Fibroblast of skin of right quadriceps (primary cell): Measurements from ENCODE around the gene SLC35F3.
"Not testable (repeated sequence)": the region's sequence is repeated elsewhere in the genome, so short reads cannot be mapped to it uniquely, and the experiment has no call there.

Experiments
- DNase-seq: peaks from one replicate; pipeline ENCODE4 v3.0.0-alpha.2; 2013

The SLC35F3 gene

GRCh38 chr1:234231061-234231892, 326.8 kb downstream of the SLC35F3 start:
- DNase-seq: no peak

DNA sequence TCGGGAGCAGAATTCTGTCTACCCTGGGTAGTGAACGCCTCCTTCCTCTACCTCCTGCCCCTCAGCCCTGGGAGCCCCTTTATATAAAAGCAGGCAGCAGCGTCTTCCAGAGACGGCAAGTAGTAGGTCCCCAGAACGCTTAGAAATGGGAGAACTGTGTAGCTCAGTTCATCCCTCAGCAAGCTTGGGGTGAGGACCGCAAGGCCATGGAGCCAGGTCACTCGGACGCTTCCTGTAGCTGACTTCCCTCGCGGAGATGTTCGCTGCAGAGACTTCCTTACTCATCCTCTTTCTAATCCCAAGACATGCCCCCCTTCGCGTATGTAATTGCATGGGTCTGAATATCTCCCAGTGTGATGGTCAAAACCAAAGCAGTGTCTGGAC, 327.4 kb downstream of the SLC35F3 start:
- no peak for DNase-seq

DNA sequence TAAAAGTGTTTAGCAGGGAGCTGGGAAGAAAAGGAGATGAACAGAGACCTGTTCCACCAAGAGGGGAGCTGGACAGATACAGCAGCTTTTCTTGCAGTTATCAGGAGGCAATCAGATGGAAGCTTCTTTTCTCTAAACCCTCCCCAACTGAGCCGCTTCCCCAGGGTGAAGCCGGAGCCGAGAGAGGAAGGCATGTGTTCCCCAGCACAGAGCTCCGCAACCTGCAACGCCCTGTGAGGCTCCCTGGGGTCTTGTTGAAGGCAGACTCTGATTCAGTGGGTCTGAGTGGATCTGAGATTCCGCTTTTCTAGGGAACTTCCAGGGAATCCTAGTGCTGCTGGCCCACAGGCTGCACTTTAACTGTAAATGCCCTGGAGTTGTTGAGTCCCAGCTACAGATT, 329.7 kb downstream of the SLC35F3 start:
- no peak for DNase-seq

DNA sequence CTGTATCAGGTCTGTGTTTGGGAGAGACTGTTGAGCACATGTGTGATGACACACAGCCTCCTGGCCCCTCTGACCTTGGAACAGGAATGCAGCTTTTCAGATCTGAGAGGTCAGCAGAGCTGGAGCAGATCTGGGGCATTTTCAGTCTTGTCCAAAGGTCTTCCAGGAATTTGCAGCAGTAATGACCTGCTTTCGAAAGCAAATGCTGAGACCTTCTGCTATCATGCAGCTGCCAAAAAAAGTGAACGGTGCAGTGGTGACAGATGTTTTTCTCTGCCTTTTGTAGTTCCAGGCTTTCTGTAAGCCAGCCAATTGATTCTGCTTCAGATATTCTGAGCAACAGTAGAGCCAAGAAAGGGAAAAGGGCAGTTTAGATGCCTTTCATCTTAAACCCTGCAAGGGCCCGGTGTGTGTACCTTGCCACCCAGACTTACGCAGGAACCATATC, 331.0 kb downstream of the SLC35F3 start:
- no peak for DNase-seq

GRCh38 chr1:234237393-234237792, 332.9 kb downstream of the SLC35F3 start:
- DNase-seq: no peak

DNA sequence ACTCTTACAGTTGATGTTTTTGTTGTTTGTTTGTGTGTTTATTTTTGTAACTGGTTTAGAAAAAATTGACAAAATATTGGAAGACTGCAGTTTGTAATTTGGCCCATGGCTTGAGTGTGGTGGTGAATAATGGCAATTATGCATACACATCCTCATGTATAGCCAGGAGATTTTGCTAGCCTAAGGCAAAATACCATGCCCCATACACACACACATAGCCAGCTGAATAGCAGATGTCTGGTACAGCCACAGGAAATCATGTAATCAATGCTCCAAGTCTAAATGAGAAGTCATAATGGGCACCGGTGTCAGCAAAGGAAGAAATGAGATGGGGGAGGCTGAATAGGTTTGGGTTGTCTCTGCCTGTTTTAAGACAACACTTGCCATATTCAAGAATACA, 333.6 kb downstream of the SLC35F3 start:
- no peak for DNase-seq

- no peak for DNase-seq
These were observed 335.0 kb downstream of the SLC35F3 start for GRCh38 chr1:234239515-234239914.

DNA sequence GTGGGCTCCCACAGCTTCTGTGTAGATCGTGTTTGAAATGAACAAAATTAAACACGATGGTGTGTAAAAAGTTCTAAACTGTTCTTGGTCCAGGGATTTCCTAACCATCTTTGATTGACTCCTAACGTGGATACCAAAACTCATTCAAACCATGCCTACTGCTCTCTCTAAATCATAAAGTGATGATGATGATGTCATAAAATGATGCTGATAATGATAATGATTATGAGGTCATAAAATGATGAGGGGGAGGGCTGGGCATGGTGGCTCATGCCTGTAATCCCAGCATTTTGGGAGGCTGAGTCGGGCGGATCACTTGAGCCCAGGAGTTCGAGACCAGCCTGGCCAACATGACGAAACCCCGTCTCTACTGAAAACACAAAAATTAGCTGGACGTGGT, 335.5 kb downstream of the SLC35F3 start:
- no peak for DNase-seq

DNA sequence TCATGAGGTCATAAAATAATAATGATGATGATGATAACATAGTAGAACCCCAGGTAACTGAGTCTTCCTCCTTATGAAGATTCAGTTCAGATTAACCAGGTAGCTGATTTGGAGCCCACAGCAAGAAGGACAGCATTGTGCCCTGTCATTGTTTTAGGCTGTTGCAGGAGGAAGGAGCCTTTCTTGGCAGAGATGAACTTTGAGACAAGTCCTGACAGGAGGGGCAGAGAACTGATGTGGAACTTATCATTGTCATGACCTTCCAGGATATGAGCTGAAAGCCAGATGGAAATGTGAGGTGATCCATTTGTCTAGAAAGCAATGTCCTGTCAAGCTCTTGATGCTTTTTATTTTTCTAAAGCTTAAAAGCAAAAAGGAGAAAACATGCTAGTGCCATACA, 336.2 kb downstream of the SLC35F3 start:
- DNase-seq: no peak

DNA sequence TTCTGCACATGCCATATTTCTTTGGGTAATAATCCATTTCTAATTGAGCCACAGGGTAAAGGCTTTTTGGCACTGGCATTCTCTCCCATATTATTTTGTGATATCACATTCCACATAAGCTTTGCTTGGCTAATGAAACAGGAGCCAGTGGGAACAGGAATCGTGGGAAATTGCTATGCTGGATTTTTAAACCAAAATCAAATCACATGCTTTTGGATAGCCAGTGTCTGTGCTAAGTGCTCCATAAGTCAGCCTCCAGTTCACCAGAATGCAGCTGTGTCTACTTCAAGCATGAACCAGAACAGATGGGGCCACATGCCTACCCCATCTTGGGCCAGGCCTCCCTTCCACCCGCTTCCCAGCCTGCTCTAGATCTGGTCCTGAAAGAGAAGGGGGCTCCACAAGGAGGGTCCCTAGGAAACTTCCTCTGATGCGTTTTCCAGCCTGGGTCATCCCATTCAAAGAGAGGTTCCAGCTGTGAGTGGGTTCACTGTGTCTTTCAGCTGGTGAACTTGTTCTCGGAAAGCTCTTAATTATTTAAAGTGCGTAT, 337.5 kb downstream of the SLC35F3 start:
- DNase-seq: no peak

DNA sequence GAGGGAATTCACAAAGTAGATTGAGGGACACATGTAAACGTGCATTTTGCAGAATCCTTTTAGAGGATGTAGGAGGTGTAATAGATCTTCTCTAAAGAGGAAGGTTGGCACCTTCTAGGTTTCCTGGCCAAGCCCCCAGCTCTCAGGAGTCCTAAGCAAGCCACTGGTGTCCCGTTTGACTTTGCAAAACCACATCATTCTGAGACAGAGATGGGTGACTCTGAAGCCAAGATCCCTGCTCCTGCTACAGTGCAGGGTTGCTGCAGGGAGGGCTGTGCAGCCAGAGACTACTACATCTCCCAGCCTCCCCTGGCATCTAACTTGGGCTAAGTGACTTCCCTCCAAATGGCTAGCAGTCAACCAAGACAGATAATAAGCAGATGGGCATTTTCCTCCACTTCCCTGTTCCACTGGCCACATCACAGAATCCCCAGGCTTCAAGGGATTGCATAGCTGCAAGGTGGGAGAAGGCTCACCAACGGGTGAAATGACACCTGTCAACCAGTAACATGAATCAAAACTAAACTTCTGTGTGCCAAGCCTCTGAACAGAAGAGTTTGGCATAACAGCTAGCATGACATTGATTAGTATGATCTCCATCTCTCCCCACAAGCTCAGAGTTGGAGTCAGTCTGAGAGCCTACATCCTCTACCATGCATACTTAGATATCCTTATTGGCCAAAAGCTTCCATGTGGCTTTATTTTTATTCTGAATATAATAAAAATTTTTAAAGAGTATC, 339.2 kb downstream of the SLC35F3 start:
- DNase-seq: no peak

- DNase-seq: no peak
These were observed 340.0 kb downstream of the SLC35F3 start for GRCh38 chr1:234244482-234244881.

- DNase-seq: no peak
These were observed 342.2 kb downstream of the SLC35F3 start for GRCh38 chr1:234246638-234247116.

- DNase-seq: not testable (repeated sequence)
These were observed 343.3 kb downstream of the SLC35F3 start for GRCh38 chr1:234247746-234248145.

GRCh38 chr1:234250747-234251146, 346.3 kb downstream of the SLC35F3 start:
- DNase-seq: no peak

DNA sequence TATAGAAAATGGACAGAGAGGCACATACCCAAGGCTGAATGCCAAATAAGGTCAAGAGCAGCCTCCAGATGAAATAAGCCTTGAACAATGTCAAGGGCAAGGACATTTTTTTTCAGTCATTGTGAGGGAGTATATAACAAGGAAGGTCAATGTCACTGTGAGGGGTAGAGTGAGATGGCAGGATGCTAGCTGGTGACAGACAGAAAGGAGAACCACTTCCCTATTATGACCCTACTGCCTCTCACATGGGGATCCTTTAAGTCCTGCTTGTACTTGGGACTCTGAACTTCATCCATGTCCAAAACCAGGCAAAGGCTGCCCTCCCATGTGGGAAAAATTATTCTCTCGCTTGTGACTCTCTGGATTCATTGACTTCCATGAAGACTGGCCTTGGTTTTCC, 349.3 kb downstream of the SLC35F3 start:
- no peak for DNase-seq

GRCh38 chr1:234256359-234256758, 351.9 kb downstream of the SLC35F3 start:
- DNase-seq: no peak

- DNase-seq: no peak
These were observed 353.6 kb downstream of the SLC35F3 start for GRCh38 chr1:234258071-234258470.

GRCh38 chr1:234260578-234260977, 356.1 kb downstream of the SLC35F3 start:
- no peak for DNase-seq

- no peak for DNase-seq
These were observed 357.1 kb downstream of the SLC35F3 start for GRCh38 chr1:234261545-234261944.

- DNase-seq: no peak
These were observed 357.7 kb downstream of the SLC35F3 start for GRCh38 chr1:234262007-234262753.

DNA sequence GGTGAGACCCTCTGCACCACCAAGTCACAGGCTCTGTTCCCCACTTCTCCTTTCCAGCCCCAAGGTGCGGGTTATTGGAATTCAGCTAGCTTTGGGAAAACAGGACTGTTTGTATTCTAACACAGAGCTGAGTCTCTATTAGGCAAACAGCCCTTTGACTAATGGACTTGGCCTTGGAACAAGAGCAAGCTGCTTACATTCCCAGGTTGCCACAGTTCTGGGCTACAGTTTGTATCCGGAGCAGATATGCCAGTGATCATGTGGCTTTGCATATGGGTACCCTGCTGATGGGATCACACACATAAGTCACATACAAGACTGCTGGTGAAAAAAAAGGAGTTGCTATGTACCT, 358.3 kb downstream of the SLC35F3 start:
- no peak for DNase-seq

DNA sequence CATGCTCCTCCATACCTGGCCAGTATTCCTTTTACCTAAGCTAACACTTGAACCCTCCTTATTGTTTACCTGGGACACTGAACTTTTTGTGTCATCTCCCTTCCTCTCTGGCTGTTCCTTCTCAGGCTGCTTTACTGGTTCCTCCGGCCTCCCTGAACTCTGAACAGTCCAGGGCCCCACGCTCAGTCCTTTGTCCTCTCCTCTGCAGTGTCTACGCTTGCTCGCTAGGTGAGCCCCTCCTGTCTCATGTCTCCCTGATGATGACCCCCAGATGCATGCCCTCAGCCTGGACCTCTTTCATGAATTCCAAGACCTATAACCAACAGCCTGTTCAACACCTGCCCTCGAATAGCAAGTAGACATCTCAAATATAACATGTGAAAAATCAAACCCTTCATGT, 360.4 kb downstream of the SLC35F3 start:
- no peak for DNase-seq
